MM.1S (cell line): ENCODE data around the gene PACRG.

Experiments used
- EZH2 ChIP-seq: fragments of 300-600 bp; sonication (generic); optimal IDR thresholded peaks from 2 replicates; pipeline ENCODE3; 2017; ENCODE audit warnings: low read depth, mild to moderate bottlenecking, antibody characterized with exemption, low read length, mixed read lengths
- EZH2phosphoT487 ChIP-seq: fragments of 300-600 bp; sonication (generic); IDR thresholded peaks from 2 replicates; pipeline ENCODE4 v1.6.1; 2018; ENCODE audit warnings: antibody characterized with exemption, low read length
- TF ChIP-seq, protein P1 (sequence below): fragments of 300-600 bp; sonication (generic); IDR thresholded peaks from 2 replicates; pipeline ENCODE4 v1.5.1; 2016; ENCODE audit warnings: antibody characterized with exemption, low read length, mixed read lengths

DNA sequence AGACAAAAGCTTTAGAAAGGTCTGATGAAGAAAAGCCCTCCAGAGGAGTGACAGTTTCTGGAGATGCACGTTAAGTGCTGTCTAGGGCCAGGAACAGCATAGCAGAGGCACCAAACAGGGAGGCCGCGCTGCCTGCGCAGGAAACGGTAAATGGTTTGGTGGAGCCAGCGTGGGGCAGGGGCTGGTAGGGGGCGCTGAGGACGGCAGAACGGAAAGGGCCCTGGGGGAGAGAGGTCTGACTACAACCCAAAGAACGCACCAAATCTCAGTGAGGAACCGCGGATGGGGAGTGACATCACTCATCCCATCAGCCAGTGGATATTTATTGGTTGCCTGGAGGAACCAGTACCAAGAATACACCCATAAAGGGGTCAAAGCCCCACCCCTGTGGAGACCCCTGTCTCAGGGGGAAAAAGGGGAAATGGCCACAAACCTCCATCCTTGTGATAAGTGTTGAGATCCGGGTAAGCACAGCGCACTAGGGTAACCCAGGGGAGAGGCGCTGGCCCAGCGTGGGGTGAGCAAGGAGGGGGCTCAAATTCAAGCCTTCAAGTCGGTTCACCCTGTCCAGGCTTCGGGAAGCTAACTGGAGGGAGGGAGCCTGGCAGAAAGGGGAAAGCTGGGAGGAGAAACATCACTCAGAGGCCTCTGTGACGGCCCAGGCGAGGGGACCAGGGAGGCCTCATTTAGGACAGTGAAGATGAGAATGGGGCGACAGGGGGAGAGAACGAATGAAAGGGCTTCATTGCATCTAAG lies 437.6 kb downstream of the PACRG start:
- TF ChIP-seq, protein P1, sequence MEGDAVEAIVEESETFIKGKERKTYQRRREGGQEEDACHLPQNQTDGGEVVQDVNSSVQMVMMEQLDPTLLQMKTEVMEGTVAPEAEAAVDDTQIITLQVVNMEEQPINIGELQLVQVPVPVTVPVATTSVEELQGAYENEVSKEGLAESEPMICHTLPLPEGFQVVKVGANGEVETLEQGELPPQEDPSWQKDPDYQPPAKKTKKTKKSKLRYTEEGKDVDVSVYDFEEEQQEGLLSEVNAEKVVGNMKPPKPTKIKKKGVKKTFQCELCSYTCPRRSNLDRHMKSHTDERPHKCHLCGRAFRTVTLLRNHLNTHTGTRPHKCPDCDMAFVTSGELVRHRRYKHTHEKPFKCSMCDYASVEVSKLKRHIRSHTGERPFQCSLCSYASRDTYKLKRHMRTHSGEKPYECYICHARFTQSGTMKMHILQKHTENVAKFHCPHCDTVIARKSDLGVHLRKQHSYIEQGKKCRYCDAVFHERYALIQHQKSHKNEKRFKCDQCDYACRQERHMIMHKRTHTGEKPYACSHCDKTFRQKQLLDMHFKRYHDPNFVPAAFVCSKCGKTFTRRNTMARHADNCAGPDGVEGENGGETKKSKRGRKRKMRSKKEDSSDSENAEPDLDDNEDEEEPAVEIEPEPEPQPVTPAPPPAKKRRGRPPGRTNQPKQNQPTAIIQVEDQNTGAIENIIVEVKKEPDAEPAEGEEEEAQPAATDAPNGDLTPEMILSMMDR = no peak
- TF ChIP-seq EZH2 = no peak
- no peak for TF ChIP-seq EZH2phosphoT487
